NCI-H128 (cell line): ENCODE data around the gene THNSL1.
"Not testable (repeated sequence)": the region's sequence is repeated elsewhere in the genome, so short reads cannot be mapped to it uniquely, and the experiment has no call there.

Source experiments
- DNase-seq: peaks from one replicate; lab custom pipeline; 2025; ENCODE audit not compliant: unreplicated experiment; lab: John Stamatoyannopoulos, UW

THNSL1 gene

GRCh38 chr10:24993237-24993958, 23.0 kb upstream of the THNSL1 start:
- DNase-seq: no peak

DNA sequence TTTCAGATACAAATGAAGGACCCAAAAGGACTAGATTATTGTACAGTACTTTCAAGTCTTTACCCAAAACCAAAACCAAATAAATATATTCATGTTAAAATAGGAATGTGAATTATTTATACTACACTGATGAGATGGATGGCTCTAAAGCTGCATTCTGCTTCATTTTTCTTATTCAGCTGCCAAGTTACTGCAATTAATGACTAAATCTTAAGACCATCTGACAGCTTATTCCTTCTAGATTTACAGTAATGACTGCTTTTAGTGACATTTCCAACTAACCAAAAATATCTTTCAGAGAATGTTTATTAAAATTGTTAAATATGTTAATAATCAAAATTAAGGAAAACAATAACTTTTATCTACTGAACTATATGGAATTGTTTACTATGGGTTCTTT, 21.3 kb upstream of the THNSL1 start:
- DNase-seq: no peak

- DNase-seq: no peak
These were observed 18.4 kb upstream of the THNSL1 start for GRCh38 chr10:24998044-24998443.

GRCh38 chr10:25011591-25011990, 4.8 kb upstream of the THNSL1 start:
- not testable (repeated sequence) for DNase-seq

- no peak for DNase-seq
These were observed 1.8 kb upstream of the THNSL1 start for GRCh38 chr10:25014579-25014978.

DNA sequence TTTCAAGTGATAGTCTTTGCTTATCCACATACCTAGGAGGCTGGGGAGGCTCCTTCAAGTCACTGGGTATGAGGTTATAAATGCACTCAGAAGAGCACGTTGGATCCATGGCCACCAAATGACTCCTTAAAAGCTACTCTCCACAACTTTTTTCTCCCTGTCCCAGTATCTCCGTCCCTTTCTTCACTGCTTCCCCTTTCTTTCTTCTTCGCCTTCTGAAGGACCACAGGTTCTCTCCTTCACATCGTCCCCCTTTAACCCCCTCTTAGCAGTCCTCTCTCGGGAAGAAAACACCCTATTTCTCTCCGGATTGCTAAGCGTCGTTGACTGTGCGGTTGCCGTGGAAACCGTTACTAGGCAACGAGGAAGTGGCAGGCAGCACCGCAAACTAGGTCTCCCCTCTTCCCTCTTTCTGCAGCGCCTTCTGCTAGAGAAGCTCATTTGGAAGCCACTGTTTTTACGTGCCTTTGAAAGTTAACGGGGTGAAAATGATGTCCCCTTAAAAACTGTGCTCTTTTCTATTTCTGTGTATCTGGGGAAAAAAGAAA, 510 bp upstream of the THNSL1 start, which contains the start of gene ENKUR:
TSS of gene ENKUR (minus strand) at position 331 of the 548 bp plus-strand sequence. CDS start at position 109, 222 bp downstream.
- peak; percentile 75 for DNase-seq

DNA sequence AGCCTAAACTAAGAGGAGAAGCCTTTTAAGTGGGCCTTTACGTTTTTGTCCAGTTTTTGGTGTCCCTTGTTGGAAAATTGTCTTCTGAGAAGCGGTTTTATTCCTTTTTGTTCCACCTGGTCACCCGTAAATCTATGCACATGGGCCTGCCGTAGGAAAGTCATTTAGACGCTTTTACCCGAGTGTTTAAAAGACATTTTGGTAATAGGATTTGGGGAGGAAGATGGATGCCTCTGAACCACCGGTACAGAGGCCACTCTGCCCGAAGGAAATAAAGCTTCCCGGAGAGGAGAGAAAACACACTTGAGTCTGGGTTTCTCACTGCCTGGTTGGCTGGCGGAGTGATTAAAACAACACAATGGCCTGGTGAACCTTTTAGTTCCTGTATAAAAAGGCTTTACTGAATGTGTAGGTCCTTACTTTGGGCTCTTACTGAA, 760 bp downstream of the THNSL1 start:
- DNase-seq: peak; percentile 19

GRCh38 chr10:25017661-25018060, 1.2 kb downstream of the THNSL1 start:
- no peak for DNase-seq

DNA sequence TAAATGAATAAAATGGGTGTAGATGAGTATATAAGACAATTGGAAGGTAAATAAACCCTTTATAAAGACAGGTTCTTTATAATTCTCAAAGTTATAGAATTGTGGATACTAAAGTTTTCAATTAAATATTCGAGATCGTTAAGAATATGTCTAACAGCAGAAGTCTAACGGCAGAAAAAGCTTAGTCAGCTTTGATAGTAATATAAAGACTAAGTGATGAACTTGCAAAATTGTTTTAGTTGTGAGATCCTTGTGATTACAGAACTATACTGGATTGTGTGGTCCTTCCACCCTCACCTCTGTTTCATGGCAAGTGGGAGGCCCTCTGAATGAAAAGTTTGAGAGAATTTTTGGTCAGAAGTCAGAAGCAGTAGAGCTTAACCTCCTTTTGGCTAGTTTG, 2.3 kb downstream of the THNSL1 start:
- no peak for DNase-seq

GRCh38 chr10:25023278-25023677, 6.9 kb downstream of the THNSL1 start:
- no peak for DNase-seq

DNA sequence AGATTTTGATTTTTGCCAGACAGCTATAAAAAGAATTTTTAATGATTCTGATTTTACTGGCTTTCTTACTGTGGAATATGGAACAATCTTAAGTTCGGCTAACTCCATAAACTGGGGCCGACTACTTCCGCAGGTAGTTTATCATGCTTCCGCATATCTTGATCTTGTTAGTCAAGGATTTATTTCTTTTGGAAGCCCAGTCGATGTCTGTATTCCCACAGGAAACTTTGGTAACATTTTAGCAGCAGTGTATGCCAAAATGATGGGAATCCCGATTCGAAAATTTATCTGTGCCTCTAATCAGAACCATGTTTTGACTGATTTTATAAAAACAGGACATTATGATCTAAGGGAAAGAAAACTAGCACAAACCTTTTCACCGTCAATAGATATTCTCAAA, 8.1 kb downstream of the THNSL1 start:
- no peak for DNase-seq

DNA sequence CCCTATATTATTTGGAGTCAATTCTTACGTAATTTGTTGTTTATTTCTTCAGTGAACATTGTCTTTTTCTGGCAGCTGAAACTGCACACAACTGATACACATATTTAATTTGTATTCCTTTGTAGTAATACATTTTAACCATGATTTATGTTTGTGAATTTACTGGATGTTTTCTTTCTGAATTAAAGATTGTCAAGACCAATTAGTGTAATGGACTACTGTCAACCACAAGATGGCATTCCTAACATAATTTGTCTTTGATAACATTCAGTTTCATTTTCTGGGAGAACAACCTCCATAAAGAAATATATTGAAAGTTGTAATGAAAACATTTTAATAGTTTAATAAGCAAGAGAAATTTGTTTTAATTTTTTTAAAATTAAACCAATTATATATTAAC, 10.1 kb downstream of the THNSL1 start:
- DNase-seq: no peak

GRCh38 chr10:25028711-25029110, 12.3 kb downstream of the THNSL1 start:
- DNase-seq: no peak

DNA sequence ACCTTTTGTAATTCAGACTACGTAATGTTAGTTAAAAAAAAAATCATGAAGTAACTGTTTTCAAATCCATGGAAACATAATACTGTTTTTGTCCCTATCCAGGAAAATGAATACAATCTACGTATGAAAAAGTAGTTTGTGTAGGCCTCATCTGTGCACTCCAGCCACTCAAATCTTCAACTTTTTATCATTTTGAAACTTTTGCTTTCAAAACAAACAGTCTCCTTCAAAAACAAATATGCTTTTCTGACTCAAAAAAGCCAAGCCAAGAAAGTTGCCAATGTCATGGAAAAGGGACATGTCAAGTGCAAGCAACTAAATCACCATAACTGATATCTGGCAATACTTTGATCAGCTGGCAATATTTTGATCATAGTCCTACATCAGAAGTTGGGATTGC, 13.1 kb downstream of the THNSL1 start:
- DNase-seq: no peak

- no peak for DNase-seq
These were observed 20.0 kb downstream of the THNSL1 start for GRCh38 chr10:25036381-25036780.

GRCh38 chr10:25038325-25038724, 21.9 kb downstream of the THNSL1 start:
- no peak for DNase-seq

GRCh38 chr10:25039531-25039930, 23.1 kb downstream of the THNSL1 start:
- DNase-seq: no peak

- DNase-seq: no peak
These were observed 30.2 kb downstream of the THNSL1 start for GRCh38 chr10:25046641-25047040.

DNA sequence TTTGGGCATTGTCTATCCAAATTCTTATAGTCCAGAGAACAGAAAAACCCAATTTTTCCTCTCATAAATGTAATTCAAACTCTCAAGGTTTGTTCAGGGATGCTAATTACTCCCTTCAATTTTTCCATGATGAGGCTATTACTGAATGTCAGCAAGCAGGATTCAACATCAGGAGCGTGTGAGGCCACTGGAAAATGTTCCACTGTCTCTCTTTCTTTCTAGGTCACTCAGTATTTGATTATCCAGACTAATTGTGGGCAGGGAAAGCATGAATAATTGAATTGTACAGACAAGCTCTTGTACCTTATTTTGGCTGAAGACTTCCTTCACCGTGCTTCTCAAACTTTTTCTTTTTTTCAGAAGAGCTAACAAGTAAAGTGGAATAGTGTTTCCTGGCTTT, 30.7 kb downstream of the THNSL1 start:
- DNase-seq: no peak

DNA sequence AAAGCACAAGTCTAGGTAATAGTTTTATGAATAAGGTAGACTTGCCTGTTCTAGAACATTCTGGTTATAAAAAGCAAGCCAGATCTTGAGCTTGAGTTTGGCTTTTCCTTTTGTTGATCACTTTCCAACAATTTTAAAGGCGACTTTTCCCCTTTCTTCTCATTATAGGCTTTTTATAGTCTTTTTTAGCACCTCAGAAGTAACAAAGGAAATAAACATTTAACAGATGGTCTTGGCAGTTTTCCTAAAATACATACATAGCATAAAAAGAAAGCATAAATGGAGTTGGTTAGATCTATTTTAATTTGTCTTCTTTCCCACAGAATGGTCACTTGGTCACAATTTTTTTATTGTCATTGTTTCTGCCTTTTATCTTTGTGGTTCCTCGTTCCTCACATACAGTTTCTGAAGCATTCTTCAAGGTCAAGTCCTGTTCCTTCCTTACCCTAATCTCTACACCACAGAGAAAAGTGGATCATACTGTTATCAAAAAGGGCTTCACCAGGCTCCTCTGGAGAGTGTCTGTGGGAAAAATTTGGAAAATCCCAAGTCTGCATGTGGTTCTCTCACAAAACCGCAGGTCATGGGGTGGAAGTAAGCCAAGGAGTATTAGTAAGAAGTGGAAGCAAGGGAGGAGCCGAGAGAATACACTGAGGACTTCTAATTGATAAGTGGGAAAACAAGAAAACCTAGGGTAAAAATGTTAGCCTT, 31.3 kb downstream of the THNSL1 start:
- DNase-seq: no peak

GRCh38 chr10:25048450-25048849, 32.0 kb downstream of the THNSL1 start:
- no peak for DNase-seq

- DNase-seq: no peak
These were observed 33.6 kb downstream of the THNSL1 start for GRCh38 chr10:25049966-25050365.
